ENCODE measurements around the gene VEGFA.
A peak's percentile ranks its signal among the peaks of the same experiment; 100 is the strongest.
"Not testable (repeated sequence)": the region's sequence is repeated elsewhere in the genome, so short reads cannot be mapped to it uniquely, and the experiment has no call there.

Gene VEGFA

GRCh38 chr6:43806043-43806757, 36.2 kb downstream of the VEGFA start:
- no peak for DNase-seq

DNA sequence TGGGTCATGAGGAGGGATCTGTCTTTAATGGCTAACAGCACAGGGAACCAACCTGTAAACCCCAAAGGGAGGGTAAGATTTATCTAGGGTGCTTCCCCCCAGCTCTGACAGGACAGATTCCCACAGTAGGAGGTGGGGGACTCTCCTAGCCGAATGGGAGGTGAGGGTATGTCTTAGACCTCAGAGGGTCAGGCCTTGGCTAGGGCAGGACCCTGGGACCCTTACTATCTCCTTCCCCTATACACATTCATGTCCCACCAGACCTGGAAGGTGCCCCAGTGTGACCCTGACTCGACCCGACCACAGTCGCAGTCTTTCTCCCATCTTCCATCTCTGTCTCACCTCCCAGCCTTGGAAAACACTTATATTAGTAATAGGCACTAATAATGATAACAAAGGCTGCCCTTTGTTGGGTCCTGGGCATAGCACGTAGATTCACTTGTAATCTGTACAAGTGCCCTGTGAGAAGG, 36.8 kb downstream of the VEGFA start:
- DNase-seq: no peak

GRCh38 chr6:43807228-43808061, 37.4 kb downstream of the VEGFA start:
- DNase-seq: no peak

DNA sequence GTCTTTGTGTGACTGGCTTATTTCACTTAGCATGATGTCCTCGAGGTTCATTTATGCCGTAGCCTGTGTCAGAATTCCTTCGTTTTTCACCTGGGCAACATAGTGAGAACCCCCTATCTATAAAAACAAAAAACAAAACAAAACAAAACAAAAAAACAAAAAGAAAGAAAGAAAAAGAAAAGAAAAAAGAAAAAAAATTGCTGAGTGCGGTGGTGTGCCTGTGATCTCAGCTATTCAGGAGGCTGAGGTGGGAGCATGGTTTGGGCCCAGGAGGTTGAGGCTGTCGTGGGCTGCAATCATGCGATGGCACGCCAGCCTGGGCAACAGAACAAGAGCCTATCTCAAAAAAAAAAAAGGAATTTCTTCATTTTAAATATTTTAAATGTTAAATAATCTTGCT, 38.4 kb downstream of the VEGFA start:
- no peak for DNase-seq

- DNase-seq: no peak
Measured at GRCh38 chr6:43809417-43810305, 39.6 kb downstream of the VEGFA start.

DNA sequence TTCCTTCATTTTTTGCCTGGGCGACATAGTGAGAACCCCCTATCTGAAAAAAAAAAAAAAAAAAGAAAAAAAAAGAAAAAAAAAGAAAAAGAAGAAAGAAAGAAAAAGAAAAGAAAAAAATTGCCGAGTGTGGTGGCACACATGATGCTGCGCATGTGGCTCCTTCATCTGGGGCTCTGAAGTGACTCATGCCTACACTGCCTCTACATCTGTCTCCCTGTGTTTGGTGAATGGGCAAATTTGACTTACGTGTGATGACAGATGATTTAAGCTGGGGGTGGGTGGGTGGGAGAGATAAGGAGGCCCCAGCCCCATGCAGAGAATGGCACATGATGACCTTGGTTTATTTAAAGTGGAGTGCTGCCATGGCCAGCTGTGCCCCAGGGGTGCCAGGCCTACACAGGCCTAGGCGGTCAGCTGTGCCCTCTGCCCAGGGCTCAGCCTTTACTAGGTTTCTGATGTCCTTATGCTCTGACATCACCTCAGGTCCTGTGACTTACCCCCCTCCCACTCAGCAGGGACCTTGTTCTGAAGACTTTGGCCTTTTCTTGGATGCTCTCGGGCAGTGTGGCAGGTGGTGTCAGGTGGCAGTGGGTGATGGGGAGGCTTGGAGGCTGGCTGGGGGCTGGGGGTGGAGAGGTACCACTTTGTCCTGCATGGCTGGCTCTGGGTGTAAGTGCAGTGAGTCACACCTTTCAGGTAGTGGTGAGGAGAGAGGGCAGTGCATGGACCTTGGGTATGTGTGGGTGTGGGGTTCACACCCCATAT, 41.1 kb downstream of the VEGFA start:
- DNase-seq: no peak

GRCh38 chr6:43811733-43812099, 41.7 kb downstream of the VEGFA start:
- DNase-seq: no peak

GRCh38 chr6:43812850-43813578, 43.0 kb downstream of the VEGFA start:
- DNase-seq: no peak

- DNase-seq: no peak
Measured at GRCh38 chr6:43814111-43814510, 44.1 kb downstream of the VEGFA start.

DNA sequence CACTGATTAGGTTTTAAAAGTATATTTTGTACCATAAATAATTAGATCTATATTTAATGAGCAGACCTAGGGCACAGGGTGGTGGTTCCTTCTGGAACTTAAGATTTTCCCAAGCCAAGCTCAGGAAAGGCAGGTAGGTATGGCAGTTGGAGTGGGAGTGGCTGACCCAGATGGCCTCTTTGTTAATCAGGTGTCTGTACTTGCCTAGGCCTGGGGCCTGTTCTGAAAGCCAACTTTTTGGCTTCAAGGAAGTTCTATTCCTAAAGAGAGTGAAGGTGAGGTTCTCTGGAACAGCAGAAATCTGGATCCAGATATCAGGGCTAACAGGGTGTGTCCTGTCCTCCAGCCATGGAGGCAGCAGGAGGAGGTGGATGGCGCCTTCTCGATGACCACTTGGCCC, 44.9 kb downstream of the VEGFA start:
- no peak for DNase-seq

- peak; percentile 33 for DNase-seq
Measured at GRCh38 chr6:43817192-43817591, 47.2 kb downstream of the VEGFA start.

GRCh38 chr6:43818973-43819372, 49.0 kb downstream of the VEGFA start:
- not testable (repeated sequence) for DNase-seq

GRCh38 chr6:43819958-43820357, 49.9 kb downstream of the VEGFA start:
- no peak for DNase-seq

DNA sequence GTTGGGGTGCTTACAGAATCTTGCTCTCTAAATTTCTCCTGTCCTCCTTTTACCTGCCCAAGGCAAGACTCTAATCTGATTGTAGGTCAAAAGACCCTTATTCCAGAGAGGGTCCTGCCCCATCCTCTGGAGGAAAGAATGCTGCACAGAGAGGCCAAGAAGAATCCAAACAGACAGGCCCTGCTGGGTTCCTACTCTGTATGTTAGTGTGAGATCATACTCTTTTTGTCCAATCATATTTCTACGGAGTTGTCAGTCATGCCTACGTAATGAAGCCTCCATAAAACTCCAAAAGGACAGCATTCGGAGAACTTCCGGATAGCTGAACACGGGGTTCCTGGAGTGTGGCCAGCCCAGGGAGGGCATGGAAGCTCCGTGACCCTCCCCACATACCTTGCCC, 50.5 kb downstream of the VEGFA start:
- no peak for DNase-seq

GRCh38 chr6:43821101-43821886, 51.3 kb downstream of the VEGFA start:
- no peak for DNase-seq

DNA sequence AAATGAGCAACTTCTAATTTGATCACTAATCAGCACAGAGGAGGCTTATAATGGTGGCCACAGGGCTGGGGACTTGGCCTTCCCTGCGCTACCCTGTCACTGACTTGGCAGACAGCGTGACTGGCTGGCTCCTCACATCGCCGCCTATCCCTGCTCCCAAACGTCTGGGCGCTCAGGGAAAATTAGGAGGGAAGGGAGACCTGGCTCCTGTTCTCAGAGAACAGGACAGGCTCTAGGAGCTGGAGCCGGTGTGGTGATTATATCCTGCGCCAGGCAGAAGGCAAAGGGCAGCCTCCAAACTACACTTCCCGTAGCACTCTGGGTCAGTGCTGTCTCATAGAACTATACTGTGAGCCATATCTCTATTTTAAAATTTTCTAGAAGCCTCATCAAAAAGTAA, 53.4 kb downstream of the VEGFA start:
- DNase-seq: no peak

DNA sequence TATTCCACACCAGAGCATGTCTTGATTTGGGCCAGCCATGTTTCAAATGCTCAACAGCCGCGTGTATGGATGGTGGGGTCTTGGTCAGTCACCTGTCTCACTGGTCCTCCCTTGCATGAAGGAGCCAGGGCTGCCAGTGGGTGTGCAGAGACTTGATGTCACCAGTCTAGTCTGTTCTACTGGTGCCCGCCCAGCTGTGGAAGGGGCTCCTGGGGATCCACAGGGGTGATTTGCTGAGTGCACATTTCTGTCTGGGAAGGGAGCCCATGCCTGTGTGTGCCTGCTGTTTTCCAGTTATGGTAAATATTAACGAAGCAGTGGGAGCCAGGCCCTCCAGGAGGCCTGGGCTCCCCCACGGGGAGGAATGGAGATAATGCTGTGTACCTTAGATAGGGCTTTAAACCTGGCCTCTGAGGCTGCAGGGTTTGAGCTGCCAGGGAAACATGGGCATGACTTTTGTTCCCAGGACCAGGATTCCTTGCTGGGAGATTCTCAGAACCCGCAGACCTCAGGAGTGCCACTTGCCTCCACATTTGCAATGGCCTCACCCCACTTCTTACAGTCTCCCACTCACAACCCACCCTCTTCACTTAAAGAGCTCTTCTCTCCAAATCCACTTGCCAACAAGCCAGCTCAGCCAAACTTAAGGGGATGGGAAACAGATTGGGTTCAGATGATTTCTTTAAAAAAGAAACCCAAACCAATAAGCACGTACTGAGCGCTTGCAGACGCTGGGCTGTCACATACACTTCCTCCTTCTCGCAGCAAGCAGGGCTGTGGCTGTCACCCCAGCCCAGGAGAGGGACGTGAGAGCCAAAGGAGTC, 54.1 kb downstream of the VEGFA start:
- no peak for DNase-seq

GRCh38 chr6:43824703-43825064, 54.7 kb downstream of the VEGFA start:
- DNase-seq: no peak

GRCh38 chr6:43825187-43826115, 55.4 kb downstream of the VEGFA start:
- DNase-seq: no peak

Measured in activated naive CD4-positive, alpha-beta T cell treated with anti-CD3 and anti-CD28 coated beads, Interleukin-2, amount 50 U/mL, for 16 hours (primary cell).